IMR-90 (cell line): ENCODE results near the gene SLFN12. TPM values are rescaled to one million over a fixed set of nuclear protein-coding genes. Genes with fewer than 3 reads are reported as not detected.

Source experiments
- ATAC-seq: fragments of 200-7000 bp; cut with Tn5 transposase; 2 replicates; pipeline ENCODE4 v1.9.1; 2020; ENCODE audit warnings: low read depth, mild to moderate bottlenecking, moderate library complexity
- BruUV-seq: library from RNA; stranded (reverse); fragments of 400-500 nt; replicated peaks from 2 replicates; lab custom pipeline; 2021; lab: Mats Ljungman, UMichigan
- CTCF ChIA-PET: fragments of 300-600 bp; formaldehyde crosslinking; extraction: SDS; loops from one replicate; lab custom pipeline; 2021; ENCODE audit warnings: antibody characterized with exemption; lab: Yijun Ruan, JAX
- POLR2A ChIA-PET: fragments of 300-600 bp; sonication (Branson Sonifier 250); formaldehyde crosslinking; loops from one replicate; lab custom pipeline; 2022; ENCODE audit warnings: antibody characterized with exemption; ENCODE audit not compliant: unreplicated experiment; lab: Charles Lee
- DNase-seq: peaks from one replicate; pipeline ENCODE4 v3.0.0; 2013
- H2AFZ ChIP-seq: replicated peaks from 2 replicates; pipeline ENCODE3; 2013; ENCODE audit warnings: low read length, mild to moderate bottlenecking; ENCODE audit not compliant: poor library complexity
- H2AK5ac ChIP-seq: 2 replicates; pipeline ENCODE4 v1.6.1; 2013; ENCODE audit warnings: low read depth, low read length, inconsistent platforms
- H2AK9ac ChIP-seq: replicated peaks from 2 replicates; pipeline ENCODE3; 2013; ENCODE audit warnings: mild to moderate bottlenecking, low read depth, low read length, moderate library complexity; ENCODE audit not compliant: poor library complexity
- H2BK120ac ChIP-seq: 2 replicates; pipeline ENCODE4 v1.6.1; 2013; ENCODE audit warnings: low read depth, low read length, inconsistent platforms
- H2BK15ac ChIP-seq: 3 replicates; pipeline ENCODE4 v1.6.1; 2013; ENCODE audit warnings: low read depth, low read length, inconsistent platforms
- H2BK20ac ChIP-seq: 2 replicates; pipeline ENCODE4 v1.6.1; 2013; ENCODE audit warnings: low read depth, mild to moderate bottlenecking, inconsistent platforms, low read length, moderate library complexity
- H2BK5ac ChIP-seq: 2 replicates; pipeline ENCODE4 v1.6.1; 2013; ENCODE audit warnings: mild to moderate bottlenecking, low read depth, low read length, inconsistent platforms; ENCODE audit not compliant: poor library complexity, severe bottlenecking
- H3K14ac ChIP-seq: replicated peaks from 2 replicates; pipeline ENCODE4 v1.6.1; 2013; ENCODE audit warnings: low read depth, low read length, inconsistent platforms
- H3K18ac ChIP-seq: 2 replicates; pipeline ENCODE4 v1.6.1; 2013; ENCODE audit warnings: low read depth, low read length, control low read depth
- H3K23ac ChIP-seq: 2 replicates; pipeline ENCODE4 v1.6.1; 2013; ENCODE audit warnings: low read depth, low read length, inconsistent platforms
- H3K27ac ChIP-seq: 2 replicates; pipeline ENCODE4 v1.5.1; 2013; ENCODE audit warnings: mild to moderate bottlenecking, control low read depth, low read length; ENCODE audit not compliant: insufficient read depth
- H3K27me3 ChIP-seq: 2 replicates; pipeline ENCODE4 v1.6.1; 2013; ENCODE audit warnings: low read length; ENCODE audit not compliant: control insufficient read depth, insufficient read depth
- H3K36me3 ChIP-seq: 2 replicates; pipeline ENCODE4 v1.6.1; 2013; ENCODE audit warnings: low read length, mixed read lengths; ENCODE audit not compliant: control insufficient read depth, insufficient read depth
- H3K4ac ChIP-seq: 2 replicates; pipeline ENCODE4 v1.6.1; 2013; ENCODE audit warnings: low read depth, low read length, inconsistent platforms
- H3K4me1 ChIP-seq: 2 replicates; pipeline ENCODE4 v1.6.1; 2013; ENCODE audit warnings: low read length, mixed read lengths; ENCODE audit not compliant: control insufficient read depth, insufficient read depth
- H3K4me2 ChIP-seq: 2 replicates; pipeline ENCODE4 v1.6.1; 2013; ENCODE audit warnings: low read depth, mild to moderate bottlenecking, control low read depth, low read length, moderate library complexity
- H3K4me3 ChIP-seq: 2 replicates; pipeline ENCODE4 v1.5.1; 2013; ENCODE audit warnings: low read depth, mild to moderate bottlenecking, control low read depth, low read length, moderate library complexity; ENCODE audit not compliant: insufficient read depth
- H3K56ac ChIP-seq: 2 replicates; pipeline ENCODE4 v1.6.1; 2013; ENCODE audit warnings: low read length, inconsistent platforms; ENCODE audit not compliant: insufficient read depth; ENCODE audit errors: extremely low read depth
- H3K79me1 ChIP-seq, 2 experiments: 2 replicates each; pipeline ENCODE4 v1.6.1; 2013; ENCODE audit warnings: low read length in 2 of 2, inconsistent platforms in 1 of 2, low read depth in 1 of 2
- H3K9ac ChIP-seq: 2 replicates; pipeline ENCODE4 v1.6.1; 2013; ENCODE audit warnings: low read depth, low read length, control low read depth
- H3K9me1 ChIP-seq: 2 replicates; pipeline ENCODE4 v1.6.1; 2013; ENCODE audit warnings: low read length, inconsistent platforms; ENCODE audit not compliant: insufficient read depth
- H3K9me3 ChIP-seq: 2 replicates; pipeline ENCODE4 v1.6.1; 2013; ENCODE audit warnings: low read length; ENCODE audit not compliant: control insufficient read depth, insufficient read depth
- H4K20me1 ChIP-seq: 2 replicates; pipeline ENCODE4 v1.6.1; 2013; ENCODE audit warnings: low read length, inconsistent platforms; ENCODE audit not compliant: insufficient read depth
- H4K5ac ChIP-seq: 2 replicates; pipeline ENCODE4 v1.6.1; 2013; ENCODE audit warnings: mild to moderate bottlenecking, low read depth, low read length, control low read depth
- H4K8ac ChIP-seq, 2 experiments: 2 replicates each; pipeline ENCODE4 v1.6.1; 2013; ENCODE audit warnings: low read depth in 2 of 2, low read length in 2 of 2, control low read depth in 1 of 2, inconsistent platforms in 1 of 2
- H4K91ac ChIP-seq: 2 replicates; pipeline ENCODE4 v1.6.1; 2013; ENCODE audit warnings: low read depth, low read length, inconsistent platforms; ENCODE audit not compliant: insufficient read depth
- MAFK ChIP-seq: IDR thresholded peaks from 2 replicates; pipeline ENCODE4 v1.6.1; 2012; ENCODE audit warnings: low read depth, low read length, improper control_type of control experiment
- RCOR1 ChIP-seq: IDR thresholded peaks from 2 replicates; pipeline ENCODE4 v1.6.1; 2012; ENCODE audit warnings: mild to moderate bottlenecking, low read length, improper control_type of control experiment; ENCODE audit not compliant: insufficient replicate concordance
- WGBS, 2 experiments: methylation state at CpG; one replicate each; pipeline versions ENCODE4 v1.1.5 to v1.1.7; 2013; ENCODE audit warnings: missing lambda C conversion rate in 2 of 2; ENCODE audit not compliant: insufficient read length in 1 of 2; ENCODE audit errors: extremely low coverage in 2 of 2; 5-methylcytosine and 5-hydroxymethylcytosine counted together
- dilution Hi-C: fragments of 300-500 bp; cut with HindIII; formaldehyde crosslinking; loops from one replicate; pipeline ENCODE4 v1.14.3; 2018; ENCODE audit warnings: low sequenced_read_pairs; ENCODE audit not compliant: unreplicated experiment
- in situ Hi-C: fragments of 300-500 bp; cut with MboI; formaldehyde crosslinking; loops from 3 replicates; pipeline ENCODE4 v1.14.3; 2019; ENCODE audit warnings: low sequenced_read_pairs, inconsistent platforms, mixed read lengths
- intact Hi-C: fragments of 100-400 bp; cut with micrococcal nuclease; formaldehyde crosslinking; loops from 2 replicates; pipeline ENCODE4 v1.10.0; 2022
- polyA plus RNA-seq, 3 experiments: library from polyadenylated mRNA; depleted of rRNA; stranded (reverse); fragments of >200 nt; gene quantifications; 2 replicates each; pipeline ENCODE4 v1.2.3, GENCODE V29; 2012; ENCODE audit warnings: low replicate concordance in 1 of 3
- total RNA-seq: library from RNA; depleted of rRNA; stranded (reverse); fragments of >200 nt; gene quantifications from 2 replicates; pipeline ENCODE4 v1.2.3, GENCODE V29; 2012

Gene SLFN12
- total and polyA plus RNA-seq, 2 of the 4 experiments (the other 2 are of a cell fraction), result 16.6 to 38.9 TPM

- H3K23ac ChIP-seq, result no peak overlapping the region
- H4K91ac ChIP-seq, result no peak overlapping the region
- H3K18ac ChIP-seq, result no peak overlapping the region
- H3K9ac ChIP-seq, result no peak overlapping the region
- H3K56ac ChIP-seq, result no peak overlapping the region
- no peak overlapping the region for H3K4me3 ChIP-seq
- no peaks in the 10 kb centered on the region for H3K9me3 ChIP-seq
- no peak overlapping the region for H2BK20ac ChIP-seq
- dilution Hi-C loops, result no loop called here
- no peak overlapping the region for H3K27ac ChIP-seq
- DNase-seq (no peak), ATAC-seq (no peak)
- H3K9me1 ChIP-seq, result no peaks in the 10 kb centered on the region
- H2BK15ac ChIP-seq, result no peak overlapping the region
- in situ Hi-C loops, result no loop called here
- no TSS peak for BruUV-seq
- no peaks in the 10 kb centered on the region for H4K20me1 ChIP-seq
- no peak overlapping the region for H3K14ac ChIP-seq
- intact Hi-C loops, result no loop called here
- H2AK9ac ChIP-seq, result no peak overlapping the region
- H2AK5ac ChIP-seq, result no peak overlapping the region
- no peak overlapping the region for H4K8ac ChIP-seq
- H3K27me3 ChIP-seq, result no peaks in the 10 kb centered on the region
- H2BK120ac ChIP-seq, result no peak overlapping the region
- H3K4ac ChIP-seq, result no peak overlapping the region
- H3K4me1 ChIP-seq, result no peaks in the 10 kb centered on the region
- H2AFZ ChIP-seq, result no peak overlapping the region
- H3K79me1 ChIP-seq, result peaks cover 6 to 10% of the 10 kb centered on the region in 2 experiments
- peaks cover 18% of the 10 kb centered on the region for H3K36me3 ChIP-seq
- WGBS, 2 experiments, result no CpG with 5 or more reads among the region's 1 CpG
- ChIA-PET CTCF (no interaction called here), POLR2A (no interaction called here)
- H2BK5ac ChIP-seq, result no peak overlapping the region
- H4K5ac ChIP-seq, result no peak overlapping the region
- H3K4me2 ChIP-seq, result no peak overlapping the region
- TF ChIP-seq RCOR1, result no peak
- 0 out of 2 replicates have a peak, but pooled peaks have one; percentile 24 for TF ChIP-seq MAFK
Observed at GRCh38 chr17:35414247-35414646, 18.1 kb downstream of the SLFN12 start.
